ENCODE data around the gene JHY.

GRCh38 chr11:122937983-122938382 lies 55.4 kb downstream of the JHY start:
- TF ChIP-seq CTCF (IDR thresholded peaks at IDR 0.05) = no peak
- no peak for TF ChIP-seq EZH2 (IDR thresholded peaks at IDR 0.05; ENCODE audit: borderline replicate concordance, insufficient read depth, low read depth, low read length, poor library complexity, severe bottlenecking)

All from B cell (primary cell).